ENCODE data around the gene PTGDR.

The PTGDR gene

DNA sequence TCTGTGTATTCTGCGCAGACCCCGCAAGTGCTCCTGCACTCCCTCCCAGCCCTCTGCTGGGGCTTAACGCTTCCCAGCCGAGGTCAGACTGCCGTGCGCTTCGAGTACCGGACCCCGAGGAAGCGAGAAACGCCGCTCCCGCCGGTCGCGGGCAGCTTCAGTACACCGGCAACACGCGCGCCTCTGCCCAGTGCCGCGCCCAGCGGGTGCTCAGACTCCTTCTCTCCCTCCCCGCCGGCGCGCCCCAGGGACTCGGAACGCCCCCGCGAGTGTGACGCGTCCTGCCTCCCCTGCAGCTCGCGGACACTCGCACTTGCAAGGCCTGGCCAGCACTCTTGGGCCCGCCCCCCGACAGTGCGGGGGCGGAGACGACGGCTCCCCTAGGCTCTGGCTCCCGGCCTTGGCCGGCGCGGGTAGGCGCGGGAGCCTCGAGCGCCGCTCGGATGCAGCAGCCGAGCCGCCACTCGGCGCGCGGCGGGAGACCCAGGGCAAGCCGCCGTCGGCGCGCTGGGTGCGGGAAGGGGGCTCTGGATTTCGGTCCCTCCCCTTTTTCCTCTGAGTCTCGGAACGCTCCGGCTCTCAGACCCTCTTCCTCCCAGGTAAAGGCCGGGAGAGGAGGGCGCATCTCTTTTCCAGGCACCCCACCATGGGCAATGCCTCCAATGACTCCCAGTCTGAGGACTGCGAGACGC, 46.6 kb downstream of the PTGDR start, which contains the start of gene PTGER2:
TSS of gene PTGER2 (plus strand) at position 410 of the 692 bp plus-strand sequence. CDS start at position 647, 237 bp downstream.
- DNase-seq, result peak; percentile 47 to 66

DNA sequence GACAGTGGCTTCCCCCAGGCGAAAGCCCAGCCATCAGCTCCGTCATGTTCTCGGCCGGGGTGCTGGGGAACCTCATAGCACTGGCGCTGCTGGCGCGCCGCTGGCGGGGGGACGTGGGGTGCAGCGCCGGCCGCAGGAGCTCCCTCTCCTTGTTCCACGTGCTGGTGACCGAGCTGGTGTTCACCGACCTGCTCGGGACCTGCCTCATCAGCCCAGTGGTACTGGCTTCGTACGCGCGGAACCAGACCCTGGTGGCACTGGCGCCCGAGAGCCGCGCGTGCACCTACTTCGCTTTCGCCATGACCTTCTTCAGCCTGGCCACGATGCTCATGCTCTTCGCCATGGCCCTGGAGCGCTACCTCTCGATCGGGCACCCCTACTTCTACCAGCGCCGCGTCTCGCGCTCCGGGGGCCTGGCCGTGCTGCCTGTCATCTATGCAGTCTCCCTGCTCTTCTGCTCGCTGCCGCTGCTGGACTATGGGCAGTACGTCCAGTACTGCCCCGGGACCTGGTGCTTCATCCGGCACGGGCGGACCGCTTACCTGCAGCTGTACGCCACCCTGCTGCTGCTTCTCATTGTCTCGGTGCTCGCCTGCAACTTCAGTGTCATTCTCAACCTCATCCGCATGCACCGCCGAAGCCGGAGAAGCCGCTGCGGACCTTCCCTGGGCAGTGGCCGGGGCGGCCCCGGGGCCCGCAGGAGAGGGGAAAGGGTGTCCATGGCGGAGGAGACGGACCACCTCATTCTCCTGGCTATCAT, 47.3 kb downstream of the PTGDR start:
- DNase-seq, result no peak

DNA sequence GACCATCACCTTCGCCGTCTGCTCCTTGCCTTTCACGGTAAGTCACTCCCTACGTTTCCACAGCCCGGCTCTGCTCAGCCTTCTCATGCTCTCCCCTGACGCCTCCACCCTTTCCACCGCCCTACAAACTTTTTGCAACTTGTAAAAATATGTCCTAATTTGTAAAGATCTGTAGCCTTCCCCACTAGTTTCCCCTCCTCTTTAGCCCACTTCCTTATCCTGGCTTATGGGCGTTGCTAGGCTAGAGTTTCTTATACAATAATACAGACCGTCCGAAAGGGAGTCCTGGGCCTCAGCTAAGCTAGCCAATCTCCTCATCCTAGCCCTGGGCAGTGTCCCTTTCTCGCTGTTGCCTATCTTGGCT, 47.8 kb downstream of the PTGDR start:
- no peak for DNase-seq

DNA sequence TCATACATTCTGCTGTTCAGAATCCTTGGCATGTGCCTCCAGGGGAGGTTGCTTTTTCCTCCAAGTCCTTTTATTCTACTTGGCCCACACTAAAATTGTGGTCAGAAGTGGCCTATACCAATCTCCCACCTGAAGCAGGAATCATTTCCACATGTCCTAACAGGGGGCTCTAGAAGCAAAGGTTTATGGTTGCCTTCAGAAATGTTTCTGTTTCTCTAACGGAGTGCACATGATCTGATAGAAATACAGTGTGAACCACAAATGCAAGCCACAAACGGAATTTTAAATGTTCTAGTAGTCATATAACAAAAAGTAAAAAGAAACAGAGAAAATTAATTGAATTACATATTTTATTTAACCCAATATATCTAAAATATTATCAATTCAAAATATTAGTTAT, 50.6 kb downstream of the PTGDR start:
- no peak for DNase-seq

- DNase-seq, result no peak
Observed at GRCh38 chr14:52318826-52319645, 51.5 kb downstream of the PTGDR start.

DNA sequence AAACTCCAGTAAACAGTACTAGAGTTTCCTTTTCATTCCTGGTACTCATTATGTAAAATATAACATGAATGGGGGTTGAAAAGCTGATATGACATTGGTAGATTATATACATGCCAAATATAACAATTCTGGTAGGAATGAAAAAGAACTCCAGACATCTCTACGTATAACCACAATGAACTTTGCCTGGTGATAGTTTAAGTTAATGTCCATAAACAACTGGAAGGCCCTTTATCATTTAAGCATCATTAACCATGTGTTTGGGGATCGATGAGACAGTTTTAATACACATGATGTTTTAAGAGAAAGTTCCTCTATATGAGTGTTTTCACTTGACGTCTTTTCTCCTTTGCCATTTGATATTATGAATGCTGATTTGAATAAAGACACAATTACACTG, 52.4 kb downstream of the PTGDR start:
- DNase-seq, result no peak

DNA sequence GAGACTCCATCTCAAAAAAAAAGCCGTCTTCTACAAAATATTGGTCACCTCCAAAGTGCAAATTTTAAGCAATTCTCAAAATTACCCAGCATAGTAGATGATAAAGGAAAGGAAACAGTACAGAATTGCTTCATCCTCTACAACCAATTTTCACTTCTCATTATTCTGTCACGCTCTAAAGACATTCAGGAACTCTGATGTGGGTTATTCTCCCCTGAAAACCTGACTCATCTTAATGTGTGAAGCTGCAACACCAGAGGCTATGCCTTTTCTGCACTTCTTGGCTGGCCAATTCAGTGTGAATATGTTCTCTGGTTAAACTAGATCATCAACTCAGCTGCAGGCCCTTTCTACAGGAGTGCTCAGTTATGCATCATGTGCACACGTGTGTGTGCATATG, 57.6 kb downstream of the PTGDR start:
- no peak for DNase-seq

- no peak for DNase-seq
Observed at GRCh38 chr14:52325630-52326029, 58.1 kb downstream of the PTGDR start.

Measured in NCI-H2081 (cell line).